ENCODE results near the gene MTTP.

The MTTP gene

GRCh38 chr4:99637174-99637573, 62.5 kb downstream of the MTTP start:
- no peak for DNase-seq (ENCODE audit: low read depth)
- no peak overlapping the region for H3K4me3 ChIP-seq (ENCODE audit: low read length)
- TF ChIP-seq CTCF (conservative IDR thresholded peaks at IDR 0.05; ENCODE audit: low read depth, low read length), result no peak

GRCh38 chr4:99640676-99641075, 66.1 kb downstream of the MTTP start:
- DNase-seq (ENCODE audit: low read depth), result no peak
- H3K4me3 ChIP-seq (ENCODE audit: low read length), result no peak overlapping the region
- TF ChIP-seq CTCF (conservative IDR thresholded peaks at IDR 0.05; ENCODE audit: low read depth, low read length), result no peak

GRCh38 chr4:99642725-99643489, 68.3 kb downstream of the MTTP start:
- no peak for DNase-seq (ENCODE audit: low read depth)
- no peak for TF ChIP-seq CTCF (conservative IDR thresholded peaks at IDR 0.05; ENCODE audit: low read depth, low read length)
- H3K4me3 ChIP-seq (ENCODE audit: low read length), result no peak overlapping the region

DNA sequence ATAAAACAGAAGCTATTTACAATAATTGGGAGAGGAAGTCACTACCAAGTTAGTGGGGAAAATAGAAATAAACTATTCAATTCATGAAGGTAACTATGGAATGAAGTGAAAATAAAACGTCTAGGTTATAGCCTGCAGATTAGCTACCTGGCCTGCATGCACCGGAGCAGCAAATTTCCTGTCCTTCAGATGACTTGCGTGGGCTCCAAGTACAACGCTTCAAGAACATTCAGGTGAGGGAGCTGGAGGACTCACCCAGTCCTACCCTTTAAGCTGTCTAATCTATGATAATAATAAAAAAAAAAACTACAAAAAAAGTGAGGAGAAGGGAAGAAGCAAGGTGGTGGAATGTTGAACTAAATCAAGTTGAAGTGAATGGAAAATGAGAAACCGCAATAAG, 69.8 kb downstream of the MTTP start:
- no peak for TF ChIP-seq CTCF (conservative IDR thresholded peaks at IDR 0.05; ENCODE audit: low read depth, low read length)

DNA sequence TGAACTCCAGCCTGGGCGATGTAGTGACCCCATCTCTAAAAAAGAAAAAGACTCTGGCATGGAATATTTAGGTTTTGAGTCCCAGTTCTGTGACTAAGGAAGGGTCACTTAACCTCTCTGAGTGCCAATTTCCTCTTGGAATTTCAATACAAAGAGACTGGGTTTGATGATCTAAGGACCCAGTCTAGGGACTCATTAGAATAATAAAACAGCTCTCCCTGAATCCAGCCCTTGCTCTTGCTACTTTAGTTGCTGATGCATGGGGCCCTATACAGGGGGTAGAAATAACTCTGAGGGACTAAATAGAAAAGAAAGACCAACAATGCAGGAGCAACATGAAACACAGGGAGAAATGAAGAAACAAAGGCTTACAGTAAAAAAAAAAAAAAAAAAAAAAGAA, 70.4 kb downstream of the MTTP start:
- H3K4me3 ChIP-seq (ENCODE audit: low read length), result no peak overlapping the region
- no peak for TF ChIP-seq CTCF (conservative IDR thresholded peaks at IDR 0.05; ENCODE audit: low read depth, low read length)
- no peak for DNase-seq (ENCODE audit: low read depth)

More for the DNA sequence above, 69.8 kb downstream of the MTTP start:
- H3K4me3 ChIP-seq (ENCODE audit: low read length), result no peak overlapping the region
- DNase-seq (ENCODE audit: low read depth), result no peak

- no peak for DNase-seq (ENCODE audit: low read depth)
- no peak for TF ChIP-seq CTCF (conservative IDR thresholded peaks at IDR 0.05; ENCODE audit: low read depth, low read length)
- no peak overlapping the region for H3K4me3 ChIP-seq (ENCODE audit: low read length)
Observed at GRCh38 chr4:99645638-99646037, 71.0 kb downstream of the MTTP start.

DNA sequence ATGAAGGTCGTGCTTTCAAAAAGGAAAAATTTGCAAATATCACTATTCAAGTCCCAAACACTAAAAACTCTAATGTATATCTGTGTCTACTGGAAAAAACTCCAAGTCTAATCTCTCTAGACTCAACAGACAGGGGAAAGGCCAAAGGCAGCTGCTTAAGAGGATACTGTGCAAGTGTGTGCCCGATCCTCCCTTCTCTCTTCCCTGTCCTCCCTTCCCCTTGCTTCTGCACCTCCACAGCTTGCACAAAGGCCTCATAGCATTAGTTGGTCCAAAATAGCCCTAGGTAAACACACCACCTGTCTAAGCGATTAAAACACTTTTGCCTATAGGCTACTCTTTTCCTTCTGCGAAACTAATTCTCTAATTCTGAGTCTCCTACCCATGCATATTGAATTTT, 72.4 kb downstream of the MTTP start:
- no peak overlapping the region for H3K4me3 ChIP-seq (ENCODE audit: low read length)
- no peak for TF ChIP-seq CTCF (conservative IDR thresholded peaks at IDR 0.05; ENCODE audit: low read depth, low read length)
- DNase-seq (ENCODE audit: low read depth), result no peak

Measured in retinal pigment epithelial cell (primary cell).